ENCODE measurements around the gene PPP1R12C.

DNA sequence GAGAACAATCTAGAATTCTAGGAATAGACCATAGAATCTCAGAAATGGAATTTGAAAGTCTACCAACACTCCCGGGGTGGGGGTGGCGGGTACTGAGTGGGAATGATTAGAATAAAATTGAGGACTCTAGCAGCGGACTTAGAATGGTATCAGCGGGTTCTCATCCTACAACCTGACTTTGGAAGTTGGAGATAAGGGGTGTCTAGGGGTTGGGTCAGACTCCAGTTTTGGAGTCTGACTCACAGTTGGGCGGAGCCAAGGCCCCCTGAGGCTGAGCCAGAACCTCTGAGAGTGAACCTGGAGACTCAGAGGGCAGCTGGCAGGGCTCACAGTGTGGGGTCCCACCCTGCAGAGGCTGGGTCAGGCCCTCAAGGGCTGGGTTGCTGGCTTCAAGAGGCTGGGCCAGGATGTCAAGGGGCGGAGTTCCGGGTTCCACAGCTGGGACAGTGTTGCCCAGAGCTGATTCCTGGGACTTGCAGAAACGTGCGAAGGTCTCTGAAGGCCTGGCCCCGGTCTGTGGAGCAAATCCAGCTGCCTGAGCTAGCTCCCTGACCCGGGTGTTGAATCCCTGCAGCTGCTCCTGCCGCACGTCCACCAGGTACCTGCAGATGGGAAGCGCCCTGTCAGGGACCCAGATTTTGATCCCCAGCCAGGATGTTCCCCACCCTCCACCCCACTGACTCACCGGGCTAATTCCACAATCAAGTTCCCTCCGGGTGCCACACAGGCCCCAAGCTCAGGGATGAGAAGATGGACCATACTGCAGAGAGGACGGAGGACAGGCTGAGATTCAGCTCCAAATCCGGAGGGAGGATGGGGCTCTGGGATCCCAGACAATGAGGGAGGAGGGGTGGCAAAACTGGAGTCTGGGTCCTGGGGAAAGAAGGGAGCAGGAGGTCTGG, 41.7 kb upstream of the PPP1R12C start:
- no peak for TF ChIP-seq ZFP30 (CRISPR knock-in tag; IDR thresholded peaks at IDR 0.05)
- TF ChIP-seq ZFP3 (CRISPR knock-in tag; IDR thresholded peaks at IDR 0.05) = no peak
- TF ChIP-seq, protein P1, sequence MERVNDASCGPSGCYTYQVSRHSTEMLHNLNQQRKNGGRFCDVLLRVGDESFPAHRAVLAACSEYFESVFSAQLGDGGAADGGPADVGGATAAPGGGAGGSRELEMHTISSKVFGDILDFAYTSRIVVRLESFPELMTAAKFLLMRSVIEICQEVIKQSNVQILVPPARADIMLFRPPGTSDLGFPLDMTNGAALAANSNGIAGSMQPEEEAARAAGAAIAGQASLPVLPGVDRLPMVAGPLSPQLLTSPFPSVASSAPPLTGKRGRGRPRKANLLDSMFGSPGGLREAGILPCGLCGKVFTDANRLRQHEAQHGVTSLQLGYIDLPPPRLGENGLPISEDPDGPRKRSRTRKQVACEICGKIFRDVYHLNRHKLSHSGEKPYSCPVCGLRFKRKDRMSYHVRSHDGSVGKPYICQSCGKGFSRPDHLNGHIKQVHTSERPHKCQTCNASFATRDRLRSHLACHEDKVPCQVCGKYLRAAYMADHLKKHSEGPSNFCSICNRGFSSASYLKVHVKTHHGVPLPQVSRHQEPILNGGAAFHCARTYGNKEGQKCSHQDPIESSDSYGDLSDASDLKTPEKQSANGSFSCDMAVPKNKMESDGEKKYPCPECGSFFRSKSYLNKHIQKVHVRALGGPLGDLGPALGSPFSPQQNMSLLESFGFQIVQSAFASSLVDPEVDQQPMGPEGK (CRISPR knock-in tag; IDR thresholded peaks at IDR 0.05; ENCODE audit: borderline replicate concordance) = no peak
- no peak for TF ChIP-seq TOX (CRISPR knock-in tag; IDR thresholded peaks at IDR 0.05; ENCODE audit: borderline replicate concordance)
- TF ChIP-seq, protein P2, sequence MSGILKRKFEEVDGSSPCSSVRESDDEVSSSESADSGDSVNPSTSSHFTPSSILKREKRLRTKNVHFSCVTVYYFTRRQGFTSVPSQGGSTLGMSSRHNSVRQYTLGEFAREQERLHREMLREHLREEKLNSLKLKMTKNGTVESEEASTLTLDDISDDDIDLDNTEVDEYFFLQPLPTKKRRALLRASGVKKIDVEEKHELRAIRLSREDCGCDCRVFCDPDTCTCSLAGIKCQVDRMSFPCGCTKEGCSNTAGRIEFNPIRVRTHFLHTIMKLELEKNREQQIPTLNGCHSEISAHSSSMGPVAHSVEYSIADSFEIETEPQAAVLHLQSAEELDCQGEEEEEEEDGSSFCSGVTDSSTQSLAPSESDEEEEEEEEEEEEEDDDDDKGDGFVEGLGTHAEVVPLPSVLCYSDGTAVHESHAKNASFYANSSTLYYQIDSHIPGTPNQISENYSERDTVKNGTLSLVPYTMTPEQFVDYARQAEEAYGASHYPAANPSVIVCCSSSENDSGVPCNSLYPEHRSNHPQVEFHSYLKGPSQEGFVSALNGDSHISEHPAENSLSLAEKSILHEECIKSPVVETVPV (CRISPR knock-in tag; IDR thresholded peaks at IDR 0.05) = no peak
- no peak for TF ChIP-seq SNAI2 (CRISPR knock-in tag; IDR thresholded peaks at IDR 0.05)
- TF ChIP-seq ESRRG (CRISPR knock-in tag; IDR thresholded peaks at IDR 0.05) = no peak
- TF ChIP-seq CREB5 (CRISPR knock-in tag; IDR thresholded peaks at IDR 0.05; ENCODE audit: low read depth) = no peak
- no peak for TF ChIP-seq GLIS3 (CRISPR knock-in tag; IDR thresholded peaks at IDR 0.05)
